Esophagus squamous epithelium (tissue), 4 donors: ENCODE data around the gene VPS4B.

Experiments used
- POLR2A ChIP-seq, 4 donors: fragments of 450-650 bp; IDR thresholded peaks; one replicate each; pipeline ENCODE4 v1.6.1; 2017; ENCODE audit warnings: antibody characterized with exemption in 4 of 4, mild to moderate bottlenecking in 4 of 4, moderate library complexity in 3 of 4
- TF ChIP-seq, protein P1 (sequence below), 6 experiments: fragments of 450-650 bp in 4 of 6; fragments of 200-600 bp in 2 of 6; sonication (generic) in 2 of 6; IDR thresholded peaks; one replicate each; pipeline ENCODE4 v1.5.1; 2016 to 2019; ENCODE audit warnings: antibody characterized with exemption in 6 of 6, mild to moderate bottlenecking in 4 of 6, moderate library complexity in 4 of 6

DNA sequence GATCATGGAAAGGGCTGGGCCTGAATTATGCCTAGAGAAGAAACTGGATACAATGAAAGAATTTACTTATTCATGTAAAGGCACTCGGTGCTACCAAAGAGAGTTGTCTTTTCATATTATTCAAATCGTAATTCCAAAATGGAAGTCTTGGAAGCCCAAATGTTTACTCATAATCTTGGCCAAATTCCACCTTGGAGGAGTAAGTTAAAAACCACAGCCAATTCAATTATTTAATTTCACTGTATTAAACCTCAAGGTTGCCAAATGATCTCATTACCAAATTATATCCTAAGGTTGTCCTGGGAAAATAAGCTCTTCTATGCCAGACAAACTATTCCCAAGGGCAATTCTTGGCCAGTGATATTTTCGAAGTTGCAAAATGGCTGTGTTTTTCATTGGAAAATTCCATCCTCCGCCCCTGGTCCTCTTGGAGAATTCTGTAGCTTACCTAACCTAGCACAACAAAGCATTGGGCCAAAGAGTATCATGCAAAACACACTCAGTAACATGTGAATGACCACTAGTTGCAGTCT is 11.1 kb upstream of the VPS4B start:
- TF ChIP-seq, protein P1, sequence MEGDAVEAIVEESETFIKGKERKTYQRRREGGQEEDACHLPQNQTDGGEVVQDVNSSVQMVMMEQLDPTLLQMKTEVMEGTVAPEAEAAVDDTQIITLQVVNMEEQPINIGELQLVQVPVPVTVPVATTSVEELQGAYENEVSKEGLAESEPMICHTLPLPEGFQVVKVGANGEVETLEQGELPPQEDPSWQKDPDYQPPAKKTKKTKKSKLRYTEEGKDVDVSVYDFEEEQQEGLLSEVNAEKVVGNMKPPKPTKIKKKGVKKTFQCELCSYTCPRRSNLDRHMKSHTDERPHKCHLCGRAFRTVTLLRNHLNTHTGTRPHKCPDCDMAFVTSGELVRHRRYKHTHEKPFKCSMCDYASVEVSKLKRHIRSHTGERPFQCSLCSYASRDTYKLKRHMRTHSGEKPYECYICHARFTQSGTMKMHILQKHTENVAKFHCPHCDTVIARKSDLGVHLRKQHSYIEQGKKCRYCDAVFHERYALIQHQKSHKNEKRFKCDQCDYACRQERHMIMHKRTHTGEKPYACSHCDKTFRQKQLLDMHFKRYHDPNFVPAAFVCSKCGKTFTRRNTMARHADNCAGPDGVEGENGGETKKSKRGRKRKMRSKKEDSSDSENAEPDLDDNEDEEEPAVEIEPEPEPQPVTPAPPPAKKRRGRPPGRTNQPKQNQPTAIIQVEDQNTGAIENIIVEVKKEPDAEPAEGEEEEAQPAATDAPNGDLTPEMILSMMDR (IDR thresholded peaks at IDR 0.05), result no peak
- no peak for TF ChIP-seq POLR2A (IDR thresholded peaks at IDR 0.05)
